ENCODE results near the gene AKAP8. TPM values are rescaled to one million over a fixed set of nuclear protein-coding genes. Genes with fewer than 3 reads are reported as not detected.
"Not testable (repeated sequence)": the region's sequence is repeated elsewhere in the genome, so short reads cannot be mapped to it uniquely, and the experiment has no call there.

AKAP8 gene
- total RNA-seq, 1 experiment from 2014 or later, result 53.5 TPM

DNA sequence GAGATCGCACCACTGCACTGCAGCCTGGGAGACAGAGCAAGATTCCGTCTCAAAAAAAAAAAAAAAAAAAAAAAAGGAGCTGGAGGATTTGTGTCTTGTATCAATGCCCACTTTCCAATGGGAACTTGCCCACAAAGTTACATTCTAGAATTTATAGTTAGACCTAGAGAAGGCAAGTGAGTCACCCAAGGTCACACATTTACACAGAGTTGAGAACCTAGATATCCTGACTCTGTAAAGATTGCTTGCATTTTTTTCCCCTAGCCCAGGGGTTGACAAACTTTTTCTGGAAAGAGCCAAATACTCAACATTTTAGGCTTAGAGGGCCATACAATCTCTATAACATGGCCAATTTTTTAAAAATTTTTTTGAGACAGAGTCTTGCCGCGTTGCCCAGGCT is 39.5 kb downstream of the AKAP8 start:
- no peak overlapping the region for H3K4me3 ChIP-seq (ENCODE audit: low read depth, low read length)
- BruUV-seq (replicated peaks), result no TSS peak
- no peaks in the 10 kb centered on the region for H3K27me3 ChIP-seq (replicated peaks; ENCODE audit: control insufficient read depth, insufficient read depth, low read length)
- H3K27me3 Mint-ChIP-seq (ENCODE audit: insufficient read depth, unreplicated experiment), result no peaks in the 10 kb centered on the region
- no peaks in the 10 kb centered on the region for H3K9me3 ChIP-seq
- intact Hi-C loops (cut with micrococcal nuclease; ENCODE audit: unreplicated experiment), result no loop called here
- H3K9me3 Mint-ChIP-seq (ENCODE audit: unreplicated experiment), result no peaks in the 10 kb centered on the region
- ChIA-PET POLR2A (no interaction called here), CTCF (no interaction called here)
- H3K27ac Mint-ChIP-seq (ENCODE audit: unreplicated experiment), result no peak overlapping the region
- no peaks in the 10 kb centered on the region for H3K4me1 Mint-ChIP-seq (ENCODE audit: low read depth, unreplicated experiment)
- no peaks in the 10 kb centered on the region for H3K4me1 ChIP-seq
- peaks cover 15% of the 10 kb centered on the region for H3K36me3 Mint-ChIP-seq (ENCODE audit: insufficient read depth, unreplicated experiment)
- no peak overlapping the region for H3K4me3 Mint-ChIP-seq (ENCODE audit: unreplicated experiment)
- no peaks in the 10 kb centered on the region for H3K36me3 ChIP-seq (ENCODE audit: control insufficient read depth, insufficient read depth, low read length)
- DNase-seq, result no peak
- TF ChIP-seq, protein P1, sequence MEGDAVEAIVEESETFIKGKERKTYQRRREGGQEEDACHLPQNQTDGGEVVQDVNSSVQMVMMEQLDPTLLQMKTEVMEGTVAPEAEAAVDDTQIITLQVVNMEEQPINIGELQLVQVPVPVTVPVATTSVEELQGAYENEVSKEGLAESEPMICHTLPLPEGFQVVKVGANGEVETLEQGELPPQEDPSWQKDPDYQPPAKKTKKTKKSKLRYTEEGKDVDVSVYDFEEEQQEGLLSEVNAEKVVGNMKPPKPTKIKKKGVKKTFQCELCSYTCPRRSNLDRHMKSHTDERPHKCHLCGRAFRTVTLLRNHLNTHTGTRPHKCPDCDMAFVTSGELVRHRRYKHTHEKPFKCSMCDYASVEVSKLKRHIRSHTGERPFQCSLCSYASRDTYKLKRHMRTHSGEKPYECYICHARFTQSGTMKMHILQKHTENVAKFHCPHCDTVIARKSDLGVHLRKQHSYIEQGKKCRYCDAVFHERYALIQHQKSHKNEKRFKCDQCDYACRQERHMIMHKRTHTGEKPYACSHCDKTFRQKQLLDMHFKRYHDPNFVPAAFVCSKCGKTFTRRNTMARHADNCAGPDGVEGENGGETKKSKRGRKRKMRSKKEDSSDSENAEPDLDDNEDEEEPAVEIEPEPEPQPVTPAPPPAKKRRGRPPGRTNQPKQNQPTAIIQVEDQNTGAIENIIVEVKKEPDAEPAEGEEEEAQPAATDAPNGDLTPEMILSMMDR (IDR thresholded peaks at IDR 0.05; ENCODE audit: insufficient read depth in 1 of 2, low read depth in 1 of 2, low read length in 1 of 2, severe bottlenecking in 1 of 2, unreplicated experiment in 1 of 2), result no peak

DNA sequence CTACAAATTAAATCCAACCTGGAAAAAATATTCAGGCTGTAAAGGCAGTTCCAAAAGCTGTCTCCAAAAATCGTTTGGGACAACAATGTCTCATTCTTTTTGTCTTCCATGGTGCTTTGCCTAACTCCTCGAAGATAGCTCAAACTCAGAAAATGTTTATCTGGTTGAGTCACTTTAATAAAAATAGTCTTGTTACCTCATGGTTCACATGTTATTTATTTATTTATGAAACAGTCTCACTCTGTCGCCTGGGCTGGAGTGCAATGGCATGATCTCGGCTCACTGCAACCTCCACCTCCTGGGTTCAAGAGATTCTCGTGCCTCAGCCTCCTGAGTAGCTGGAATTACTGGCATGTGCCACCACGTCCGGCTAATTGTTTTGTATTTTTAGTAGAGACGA is 42.4 kb downstream of the AKAP8 start:
- no peaks in the 10 kb centered on the region for H3K9me3 Mint-ChIP-seq (ENCODE audit: unreplicated experiment)
- Histone ChIP-seq H3K4me1 (0 out of 2 replicates have a peak, but pooled peaks cover 3% of the 10 kb centered on the region), H3K36me3 (ENCODE audit: control insufficient read depth, insufficient read depth, low read length) (no peaks in the 10 kb centered on the region), H3K9me3 (no peaks in the 10 kb centered on the region), H3K27me3 (replicated peaks; ENCODE audit: control insufficient read depth, insufficient read depth, low read length) (no peaks in the 10 kb centered on the region), H3K4me3 (ENCODE audit: low read depth, low read length) (no peak overlapping the region)
- BruUV-seq (replicated peaks), result no TSS peak
- no peak overlapping the region for H3K27ac Mint-ChIP-seq (ENCODE audit: unreplicated experiment)
- no peaks in the 10 kb centered on the region for H3K27me3 Mint-ChIP-seq (ENCODE audit: insufficient read depth, unreplicated experiment)
- intact Hi-C loops (cut with micrococcal nuclease; ENCODE audit: unreplicated experiment), result no loop called here
- no peak overlapping the region for H3K4me3 Mint-ChIP-seq (ENCODE audit: unreplicated experiment)
- DNase-seq, result no peak
- ChIA-PET CTCF (no interaction called here), POLR2A (no interaction called here)
- peaks cover 10% of the 10 kb centered on the region for H3K36me3 Mint-ChIP-seq (ENCODE audit: insufficient read depth, unreplicated experiment)
- TF ChIP-seq, protein P1 (IDR thresholded peaks at IDR 0.05; ENCODE audit: insufficient read depth in 1 of 2, low read depth in 1 of 2, low read length in 1 of 2, severe bottlenecking in 1 of 2, unreplicated experiment in 1 of 2), result no peak
- H3K4me1 Mint-ChIP-seq (ENCODE audit: low read depth, unreplicated experiment), result no peaks in the 10 kb centered on the region

DNA sequence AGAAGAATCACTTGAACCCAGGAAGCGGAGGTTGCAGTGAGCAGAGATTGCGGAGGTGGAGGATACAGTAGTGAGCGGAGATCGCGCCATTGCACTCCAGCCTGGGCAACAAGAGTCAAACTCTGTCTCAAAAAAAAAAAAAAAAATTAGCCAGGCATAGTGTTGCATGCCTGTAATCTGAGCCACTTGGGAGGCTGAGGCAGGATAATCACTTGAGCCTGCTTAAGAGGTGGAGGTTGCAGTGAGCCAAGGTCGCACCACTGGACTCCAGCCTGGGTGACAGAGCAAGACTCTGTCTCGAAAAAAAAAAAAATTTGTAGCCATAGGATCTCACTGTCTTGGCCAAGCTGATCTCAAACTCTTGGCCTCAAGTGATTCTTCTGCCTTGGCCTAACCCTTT is 43.6 kb downstream of the AKAP8 start:
- H3K4me1 Mint-ChIP-seq (ENCODE audit: low read depth, unreplicated experiment); H3K27me3 ChIP-seq (replicated peaks; ENCODE audit: control insufficient read depth, insufficient read depth, low read length); DNase-seq; H3K9me3 Mint-ChIP-seq (ENCODE audit: unreplicated experiment); H3K36me3 ChIP-seq (ENCODE audit: control insufficient read depth, insufficient read depth, low read length); H3K27me3 Mint-ChIP-seq (ENCODE audit: insufficient read depth, unreplicated experiment); intact Hi-C loops (cut with micrococcal nuclease; ENCODE audit: unreplicated experiment); H3K4me3 ChIP-seq (ENCODE audit: low read depth, low read length); BruUV-seq (replicated peaks); H3K4me1 ChIP-seq; H3K4me3 Mint-ChIP-seq (ENCODE audit: unreplicated experiment); H3K9me3 ChIP-seq; CTCF ChIA-PET; POLR2A ChIA-PET; H3K27ac Mint-ChIP-seq (ENCODE audit: unreplicated experiment): not testable (repeated sequence)
- peaks cover 12% of the 10 kb centered on the region for H3K36me3 Mint-ChIP-seq (ENCODE audit: insufficient read depth, unreplicated experiment)

All from Caco-2 (cell line).